PC-9 (cell line): ENCODE measurements around the gene VENTX.

Experiments used
- CTCF ChIP-seq: fragments of 200-600 bp; sonication (generic); conservative IDR thresholded peaks from 2 replicates; pipeline ENCODE4 v1.6.1; 2017; ENCODE audit warnings: mixed run types, antibody characterized with exemption, mild to moderate bottlenecking, moderate library complexity
- EZH2 ChIP-seq: fragments of 200-600 bp; sonication (generic); IDR thresholded peaks from 2 replicates; pipeline ENCODE4 v1.8.0; 2017; ENCODE audit warnings: antibody characterized with exemption, low read depth

DNA sequence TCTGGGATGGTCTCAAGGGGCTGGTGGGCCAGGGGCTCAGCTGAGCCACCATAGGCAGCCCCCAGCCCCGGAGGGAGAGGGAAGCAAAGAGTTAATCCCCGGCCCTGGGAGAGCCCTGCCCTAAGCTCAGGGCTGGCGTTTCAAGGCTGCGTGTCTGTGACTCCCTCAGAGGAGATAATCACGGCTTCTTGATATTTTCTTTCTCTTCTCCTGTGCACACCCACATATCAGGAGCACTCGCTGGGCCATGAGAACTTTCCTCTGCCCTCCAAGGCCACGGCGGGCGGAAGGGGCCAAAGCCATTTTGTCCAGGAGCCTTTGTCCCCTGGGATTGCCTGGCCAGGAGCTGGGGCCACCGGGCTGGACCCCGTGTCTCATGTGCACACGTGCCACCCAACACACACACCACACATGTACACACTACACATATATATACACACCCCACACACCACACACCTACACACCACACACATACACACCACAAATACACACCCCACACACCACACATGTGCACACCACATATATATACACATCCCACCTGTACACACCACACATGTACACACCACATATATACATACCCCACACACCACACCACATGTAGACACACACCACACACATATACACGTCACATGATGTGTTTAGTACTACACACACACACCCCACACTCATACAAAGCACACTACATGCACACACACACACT, 16.9 kb downstream of the VENTX start:
- TF ChIP-seq EZH2 (no peak), CTCF (no peak)
